ENCODE measurements around the gene VPS37C. TPM values are rescaled to one million over a fixed set of nuclear protein-coding genes. Genes with fewer than 3 reads are reported as not detected.

Gene VPS37C
- polyA plus RNA-seq, 3 donors = 14.0 to 17.0 (median 15.5) TPM

DNA sequence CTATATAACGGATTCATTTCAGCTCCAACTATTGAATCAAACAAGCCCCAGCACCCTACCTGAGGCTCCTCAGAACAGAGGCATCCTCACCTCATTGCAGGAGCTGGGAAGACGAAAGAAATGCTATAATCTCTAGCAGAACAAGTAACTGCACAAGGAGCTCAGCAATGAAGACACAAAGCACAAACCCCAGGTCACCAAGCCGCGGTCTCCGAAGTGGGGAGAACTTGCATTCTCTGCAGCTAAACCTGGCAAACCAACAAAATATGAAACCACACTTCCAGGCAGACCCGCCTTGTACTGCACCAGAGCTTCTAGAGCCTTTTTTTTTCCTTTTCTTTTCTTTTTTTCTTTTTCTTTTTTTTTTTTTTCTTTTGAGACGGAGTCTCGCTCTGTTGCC, 80.7 kb downstream of the VPS37C start:
- no peak for DNase-seq (ENCODE audit: low read depth in 3 of 3, low spot score in 2 of 3)

Other genes with a start within 250 kb of the VPS37C start
- 10 to 100 TPM; 86.2 to 91.3 (median 86.6) TPM for gene TMEM109, start 247.3 kb downstream of the VPS37C start, polyA plus RNA-seq (ENCODE audit: insufficient read length in 3 of 3)
- gene TMEM132A, start 237.0 kb downstream of the VPS37C start, polyA plus RNA-seq (ENCODE audit: insufficient read length in 3 of 3) = 10 to 100 TPM; 45.0 to 55.6 (median 46.9) TPM
- gene SLC15A3, start 209.2 kb downstream of the VPS37C start, polyA plus RNA-seq (ENCODE audit: insufficient read length in 3 of 3) = 10 to 100 TPM; 15.7 to 19.1 (median 17.5) TPM
- gene CD6, start 189.7 kb downstream of the VPS37C start, polyA plus RNA-seq (ENCODE audit: insufficient read length in 3 of 3) = 1 to 10 TPM in 2 of 3 donors, under 1 TPM in 1; 0.82 to 1.5 (median 1.1) TPM
- gene CD5, start 58.9 kb downstream of the VPS37C start, polyA plus RNA-seq (ENCODE audit: insufficient read length in 3 of 3) = under 1 TPM; 0.04 to 0.08 (median 0.08) TPM
- gene PGA3, start 42.1 kb upstream of the VPS37C start, polyA plus RNA-seq (ENCODE audit: insufficient read length in 3 of 3) = under 1 TPM in 2 of 3 donors, not detected in 1; 0.25 to 0.40 TPM
- under 1 TPM; 0.43 to 0.62 (median 0.54) TPM for gene PGA4, start 60.9 kb upstream of the VPS37C start, polyA plus RNA-seq (ENCODE audit: insufficient read length in 3 of 3)
- gene PGA5, start 79.7 kb upstream of the VPS37C start, polyA plus RNA-seq (ENCODE audit: insufficient read length in 3 of 3) = under 1 TPM in 1 of 3 donors, not detected in 2; 0.17 TPM
- 1 to 10 TPM; 1.3 to 1.6 (median 1.3) TPM for gene VWCE, start 133.9 kb upstream of the VPS37C start, polyA plus RNA-seq (ENCODE audit: insufficient read length in 3 of 3)
- 100 to 1,000 TPM; 226 to 239 (median 238) TPM for gene DDB1, start 171.7 kb upstream of the VPS37C start, polyA plus RNA-seq (ENCODE audit: insufficient read length in 3 of 3)
- 10 to 100 TPM; 44.5 to 52.0 (median 50.0) TPM for gene TKFC, start 171.8 kb upstream of the VPS37C start, polyA plus RNA-seq (ENCODE audit: insufficient read length in 3 of 3)
- gene CYB561A3, start 200.5 kb upstream of the VPS37C start, polyA plus RNA-seq (ENCODE audit: insufficient read length in 3 of 3) = 10 to 100 TPM; 22.2 to 28.3 (median 27.5) TPM
- 10 to 100 TPM; 45.7 to 48.3 (median 46.2) TPM for gene TMEM138, start 200.9 kb upstream of the VPS37C start, polyA plus RNA-seq (ENCODE audit: insufficient read length in 3 of 3)
- 10 to 100 TPM; 35.4 to 37.4 (median 37.4) TPM for gene TMEM216, start 231.2 kb upstream of the VPS37C start, polyA plus RNA-seq (ENCODE audit: insufficient read length in 3 of 3)

Data from right renal cortex interstitium (tissue), 3 donors.